Endothelial cell of umbilical vein (primary cell): ENCODE results near the gene CSRP1. TPM values are rescaled to one million over a fixed set of nuclear protein-coding genes. Genes with fewer than 3 reads are reported as not detected.

ENCODE experiments used
- BruUV-seq: library from RNA; stranded (reverse); fragments of 400-500 nt; replicated peaks from 2 replicates; lab custom pipeline; 2021; lab: Mats Ljungman, UMichigan
- CTCF ChIA-PET: fragments of 300-600, 350-600 bp; sonication (Branson Sonifier 250); formaldehyde crosslinking; loops from one replicate; lab custom pipeline; 2021; ENCODE audit warnings: antibody characterized with exemption, inconsistent platforms; lab: Charles Lee
- POLR2A ChIA-PET: fragments of 300-600, 350-600 bp; sonication (Branson Sonifier 250); formaldehyde crosslinking; loops from one replicate; lab custom pipeline; 2021; ENCODE audit warnings: antibody characterized with exemption, inconsistent platforms; lab: Charles Lee
- DNase-seq: peaks from one replicate; pipeline ENCODE4 v3.0.0-alpha.2; 2011; ENCODE audit warnings: low read depth, low spot score
- FAIRE-seq: peaks from 2 replicates; lab custom pipeline; 2011; peaks lifted over from hg19 to GRCh38; lab: Jason Lieb, UNC
- H2AFZ ChIP-seq: 2 replicates; pipeline ENCODE4 v1.6.0; 2012; ENCODE audit warnings: low read depth, low read length, control low read depth, inconsistent platforms
- H3K27ac ChIP-seq: 2 replicates; pipeline ENCODE4 v1.5.1; 2011; ENCODE audit warnings: low read depth, mild to moderate bottlenecking, control low read depth, low read length, moderate library complexity; ENCODE audit not compliant: insufficient read depth
- H3K27me3 ChIP-seq, 2 experiments: 2 replicates each; pipeline versions ENCODE4 v1.6.0 to v1.6.1; 2011; ENCODE audit warnings: low read length in 2 of 2, mixed read lengths in 1 of 2; ENCODE audit not compliant: control insufficient read depth in 2 of 2, insufficient read depth in 2 of 2
- H3K36me3 ChIP-seq, 2 experiments: 2 replicates in 1 of 2; 3 replicates in 1 of 2; pipeline ENCODE4 v1.5.1; 2011; ENCODE audit warnings: low read length in 2 of 2, mild to moderate bottlenecking in 1 of 2, moderate library complexity in 1 of 2; ENCODE audit not compliant: control insufficient read depth in 2 of 2, insufficient read depth in 2 of 2; ENCODE audit errors: extremely low read depth in 1 of 2
- H3K4me1 ChIP-seq: 3 replicates; pipeline ENCODE4 v1.5.1; 2011; ENCODE audit warnings: mild to moderate bottlenecking, low read length; ENCODE audit not compliant: control insufficient read depth, insufficient read depth; ENCODE audit errors: extremely low read depth
- H3K4me2 ChIP-seq: 2 replicates; pipeline ENCODE4 v1.6.1; 2011; ENCODE audit warnings: low read length, control low read depth, mixed read lengths; ENCODE audit not compliant: insufficient read depth
- H3K4me3 ChIP-seq, 3 experiments: fragments of 200-600 bp in 1 of 3; sonication (generic), shearing (Covaris generic) in 1 of 3; replicated peaks in 1 of 3; 2 replicates each; pipeline ENCODE4 v1.5.1; 2011 to 2016; ENCODE audit warnings: control low read depth in 3 of 3, low read length in 3 of 3, mild to moderate bottlenecking in 2 of 3, inconsistent platforms in 1 of 3, low read depth in 1 of 3, moderate library complexity in 1 of 3; ENCODE audit not compliant: insufficient read depth in 1 of 3
- H3K79me2 ChIP-seq: 2 replicates; pipeline ENCODE4 v1.6.0; 2012; ENCODE audit warnings: low read length, inconsistent platforms; ENCODE audit not compliant: control insufficient read depth, insufficient read depth
- H3K9ac ChIP-seq: replicated peaks from 2 replicates; pipeline ENCODE3; 2011; ENCODE audit warnings: low read length, control low read depth; ENCODE audit not compliant: insufficient read depth; ENCODE audit errors: extremely low read depth
- H3K9me1 ChIP-seq: replicated peaks from 3 replicates; pipeline ENCODE4 v1.6.0; 2011; ENCODE audit warnings: mild to moderate bottlenecking, low read length; ENCODE audit not compliant: control insufficient read depth, insufficient read depth; ENCODE audit errors: extremely low read depth
- H3K9me3 ChIP-seq: replicated peaks from 2 replicates; pipeline ENCODE4 v1.5.1; 2012; ENCODE audit warnings: low read length, inconsistent platforms; ENCODE audit not compliant: control insufficient read depth, insufficient read depth
- H4K20me1 ChIP-seq: replicated peaks from 2 replicates; pipeline ENCODE3; 2011; ENCODE audit warnings: mild to moderate bottlenecking, low read length; ENCODE audit not compliant: control insufficient read depth, insufficient read depth; ENCODE audit errors: extremely low read depth
- FOS ChIP-seq: IDR thresholded peaks from 2 replicates; pipeline ENCODE4 v1.6.1; 2011; ENCODE audit warnings: mild to moderate bottlenecking, low read length, moderate library complexity, borderline replicate concordance; ENCODE audit not compliant: insufficient read depth
- GATA2 ChIP-seq: IDR thresholded peaks from 2 replicates; pipeline ENCODE4 v1.7.0; 2011; ENCODE audit warnings: low read depth, mild to moderate bottlenecking, moderate library complexity, mixed read lengths, low read length; ENCODE audit not compliant: insufficient read length, insufficient read depth
- JUN ChIP-seq: IDR thresholded peaks from 2 replicates; pipeline ENCODE4 v1.6.1; 2011; ENCODE audit warnings: borderline replicate concordance, low read depth; ENCODE audit not compliant: insufficient read length, insufficient read depth
- MYC ChIP-seq: IDR thresholded peaks from one replicate; pipeline ENCODE4 v1.6.1; 2011; ENCODE audit warnings: mild to moderate bottlenecking, low read depth, low read length
- POLR2A ChIP-seq: IDR thresholded peaks from 2 replicates; pipeline ENCODE4 v1.6.1; 2012; ENCODE audit warnings: low read depth, mild to moderate bottlenecking, control low read depth, low read length
- POLR2AphosphoS5 ChIP-seq: IDR thresholded peaks from 2 replicates; pipeline ENCODE4 v1.6.1; 2012; ENCODE audit warnings: low read depth, mild to moderate bottlenecking, control low read depth, low read length, moderate library complexity; ENCODE audit not compliant: insufficient read depth
- dilution Hi-C: fragments of 300-500 bp; cut with MboI; formaldehyde crosslinking; loops from one replicate; pipeline ENCODE4 v1.15.0; 2019; ENCODE audit warnings: low sequenced_read_pairs; ENCODE audit not compliant: extremely low pct_ligation_motif_present
- intact Hi-C: fragments of 100-400 bp; cut with micrococcal nuclease; formaldehyde crosslinking; loops from one replicate; pipeline ENCODE4 v1.10.0; 2022
- polyA plus RNA-seq, 4 experiments: library from polyadenylated mRNA; depleted of rRNA in 3 of 4; stranded (reverse) in 3 of 4; unstranded in 1 of 4; fragments of >200 nt; gene quantifications; 2 replicates each; pipeline versions ENCODE4 v1.2.1 to v1.2.3, GENCODE V29; 2011 to 2012; ENCODE audit warnings: missing spikeins in 1 of 4
- total RNA-seq: library from RNA; stranded (reverse); gene quantifications from 2 replicates; pipeline ENCODE4 v1.2.3, GENCODE V29; 2021

The CSRP1 gene
- total and polyA plus RNA-seq, 2 donors (not counting 3 experiments of a cell fraction or from before 2014, with no cell fraction given) = 393 to 510 TPM

GRCh38 chr1:201436393-201436792 lies 70.5 kb downstream of the CSRP1 start:
- dilution Hi-C loops (no loop called here), intact Hi-C loops (no loop called here)
- Histone ChIP-seq H3K4me3 (no peak overlapping the region), H3K9me3 (no peaks in the 10 kb centered on the region), H3K9me1 (no peaks in the 10 kb centered on the region), H3K27me3 (peaks cover 12 to 14% of the 10 kb centered on the region in 2 experiments), H3K27ac (no peak overlapping the region), H2AFZ (no peak overlapping the region), H3K36me3 (no peaks in the 10 kb centered on the region), H3K9ac (no peak overlapping the region), H3K79me2 (no peaks in the 10 kb centered on the region), H4K20me1 (no peaks in the 10 kb centered on the region), H3K4me2 (no peak overlapping the region), H3K4me1 (no peaks in the 10 kb centered on the region)
- POLR2A ChIA-PET = no interaction called here
- no peak for FAIRE-seq
- DNase-seq = no peak
- TF ChIP-seq FOS = no peak
- TF ChIP-seq MYC = no peak
- CTCF ChIA-PET = interaction anchor here (1.1 to 2.9 kb wide), 22 partner anchors 11 to 357 kb away, joined by 3 to 140 read pairs (median 9); partner anchors contain the start of genes PHLDA3 and TNNI1
- BruUV-seq = no TSS peak

DNA sequence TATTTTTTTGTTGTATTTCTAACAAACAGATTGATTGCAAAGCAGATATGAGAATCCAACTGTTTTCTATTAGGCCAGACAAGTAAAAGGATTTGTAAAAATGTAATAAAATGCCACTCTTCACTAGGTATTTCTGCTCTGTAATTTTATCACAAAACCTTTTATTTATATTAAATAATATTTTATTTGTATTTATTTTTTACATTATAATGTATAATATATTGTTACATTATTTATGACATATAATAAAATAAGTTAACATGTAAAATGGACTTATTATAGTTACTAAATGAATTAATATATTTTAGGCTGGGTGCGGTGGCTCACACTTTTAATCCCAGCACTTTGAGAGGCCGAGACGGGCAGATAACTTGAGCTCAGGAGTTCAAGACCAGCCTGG lies 72.7 kb downstream of the CSRP1 start:
- FAIRE-seq (no peak), DNase-seq (no peak)
- dilution Hi-C loops = no loop called here
- Histone ChIP-seq H2AFZ (no peak overlapping the region), H3K9me3 (no peaks in the 10 kb centered on the region), H3K79me2 (no peaks in the 10 kb centered on the region), H4K20me1 (no peaks in the 10 kb centered on the region), H3K27ac (no peak overlapping the region), H3K36me3 (no peaks in the 10 kb centered on the region), H3K9ac (no peak overlapping the region), H3K9me1 (no peaks in the 10 kb centered on the region), H3K4me1 (no peaks in the 10 kb centered on the region), H3K4me2 (no peak overlapping the region), H3K27me3 (peaks cover 5 to 10% of the 10 kb centered on the region in 2 experiments), H3K4me3 (no peak overlapping the region)
- intact Hi-C loops = loop anchor here (2.0 kb wide), 1 partner anchor 49 kb away; no protein-coding TSS in a partner anchor
- ChIA-PET CTCF (interaction anchor here (1.0 to 2.9 kb wide), 4 partner anchors 34 to 78 kb away, joined by 3 to 140 read pairs (median 50); no protein-coding TSS in a partner anchor), POLR2A (no interaction called here)
- TF ChIP-seq GATA2 (no peak), POLR2AphosphoS5 (no peak), FOS (no peak), JUN (no peak), POLR2A (no peak)
- no TSS peak for BruUV-seq
